ENCODE data around the gene DYNC1I1.
A peak's percentile ranks its signal among the peaks of the same experiment; 100 is the strongest.

- TF ChIP-seq CTCF (conservative IDR thresholded peaks at IDR 0.05), result peak; percentile 26
- TF ChIP-seq ZFX (IDR thresholded peaks at IDR 0.05), result no peak
Measured at GRCh38 chr7:95899919-95900513, 127.7 kb downstream of the DYNC1I1 start.
